Measurements from ENCODE around the gene LRRC23.
A peak's percentile ranks its signal among the peaks of the same experiment; 100 is the strongest.
"Not testable (repeated sequence)": the region's sequence is repeated elsewhere in the genome, so short reads cannot be mapped to it uniquely, and the experiment has no call there.

The LRRC23 gene

GRCh38 chr12:6863033-6863432 lies 41.6 kb upstream of the LRRC23 start:
- in situ Hi-C loops (cut with HindIII; ENCODE audit: low sequenced_read_pairs), result no loop called here
- H3K4me3 ChIP-seq (ENCODE audit: low read depth, low read length), result no peak overlapping the region
- DNase-seq (ENCODE audit: low read depth), result no peak
- TF ChIP-seq CTCF (IDR thresholded peaks at IDR 0.05; ENCODE audit: low read depth, low read length, missing control alignments), result no peak

- no peak for TF ChIP-seq CTCF (IDR thresholded peaks at IDR 0.05; ENCODE audit: low read depth, low read length, missing control alignments)
- in situ Hi-C loops (cut with HindIII; ENCODE audit: low sequenced_read_pairs), result no loop called here
- DNase-seq (ENCODE audit: low read depth), result no peak
- no peak overlapping the region for H3K4me3 ChIP-seq (ENCODE audit: low read depth, low read length)
Measured at GRCh38 chr12:6863586-6864321, 40.9 kb upstream of the LRRC23 start.

- DNase-seq (ENCODE audit: low read depth); in situ Hi-C loops (cut with HindIII; ENCODE audit: low sequenced_read_pairs); H3K4me3 ChIP-seq (ENCODE audit: low read depth, low read length): not testable (repeated sequence)
Measured at GRCh38 chr12:6865307-6865706, 39.3 kb upstream of the LRRC23 start.

GRCh38 chr12:6866163-6866919 lies 38.3 kb upstream of the LRRC23 start:
- TF ChIP-seq CTCF (IDR thresholded peaks at IDR 0.05; ENCODE audit: low read depth, low read length, missing control alignments), result no peak
- no peak for DNase-seq (ENCODE audit: low read depth)
- H3K4me3 ChIP-seq (ENCODE audit: low read depth, low read length), result peak overlapping the region; percentile 90
- in situ Hi-C loops (cut with HindIII; ENCODE audit: low sequenced_read_pairs), result no loop called here

GRCh38 chr12:6866920-6867412 lies 37.7 kb upstream of the LRRC23 start:
- peak overlapping the region; percentile 90 for H3K4me3 ChIP-seq (ENCODE audit: low read depth, low read length)
- no peak for DNase-seq (ENCODE audit: low read depth)
- in situ Hi-C loops (cut with HindIII; ENCODE audit: low sequenced_read_pairs), result no loop called here
- no peak for TF ChIP-seq CTCF (IDR thresholded peaks at IDR 0.05; ENCODE audit: low read depth, low read length, missing control alignments)

GRCh38 chr12:6867413-6868210 lies 37.0 kb upstream of the LRRC23 start, which contains the start of gene TPI1:
TSS of gene TPI1 (plus strand) at chr12:6867531. CDS start at chr12:6867567, 36 bp downstream.
- in situ Hi-C loops (cut with HindIII; ENCODE audit: low sequenced_read_pairs), result no loop called here
- no peak for TF ChIP-seq CTCF (IDR thresholded peaks at IDR 0.05; ENCODE audit: low read depth, low read length, missing control alignments)
- H3K4me3 ChIP-seq (ENCODE audit: low read depth, low read length), result peak within 1 kb of the TSS; percentile 90
- DNase-seq (ENCODE audit: low read depth), result peak; percentile 33
